Skin of body (tissue), 2 donors: ENCODE results near the gene FIGLA. TPM values are rescaled to one million over a fixed set of nuclear protein-coding genes. Genes with fewer than 3 reads are reported as not detected.

Source experiments
- DNase-seq: peaks from one replicate; lab custom pipeline; 2025; lab: John Stamatoyannopoulos, UW
- total RNA-seq: library from RNA; depleted of rRNA; stranded (reverse); fragments of >200 nt; gene quantifications from one replicate; pipeline ENCODE4 v1.2.3, GENCODE V29; 2014

The FIGLA gene
- total RNA-seq, 1 donor from 2014 or later: not detected

DNA sequence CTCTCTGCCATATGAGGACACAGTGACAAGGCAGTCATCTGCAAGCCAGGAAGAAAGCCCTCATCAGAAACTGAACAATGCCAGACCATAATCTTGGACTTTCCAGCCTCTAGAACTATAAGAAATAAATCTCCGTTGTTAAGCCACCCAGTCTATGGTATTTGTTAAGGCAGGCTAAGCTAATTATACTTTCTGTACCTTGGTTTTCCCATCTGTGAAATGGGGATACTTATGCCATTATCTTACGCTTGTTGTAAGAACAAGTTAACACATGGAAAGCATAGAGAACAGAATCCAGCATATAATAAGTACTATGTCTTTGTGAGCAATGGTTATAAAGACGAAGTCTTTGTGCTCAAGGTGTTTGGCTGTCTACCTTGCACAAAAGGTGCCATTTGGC lies 14.2 kb downstream of the FIGLA start:
- DNase-seq: no peak

DNA sequence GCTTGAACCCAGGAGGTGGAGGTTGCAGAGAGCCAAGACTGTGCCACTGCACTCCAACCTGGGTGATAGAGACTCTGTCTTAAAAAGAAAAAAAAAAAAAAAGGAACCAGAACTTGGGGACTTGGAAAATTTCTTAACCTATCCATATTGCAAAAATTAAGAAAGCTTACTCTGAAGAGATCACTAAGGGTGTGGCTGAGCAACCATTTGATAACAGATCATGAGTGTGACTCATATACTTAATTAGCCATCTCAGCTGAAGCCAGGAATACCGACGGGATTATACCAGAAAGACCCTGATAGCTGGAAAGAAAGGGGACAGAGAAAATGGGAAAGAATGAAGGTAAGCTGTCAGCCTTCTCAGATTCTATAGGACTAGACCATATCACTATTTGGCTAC lies 15.3 kb downstream of the FIGLA start:
- no peak for DNase-seq

DNA sequence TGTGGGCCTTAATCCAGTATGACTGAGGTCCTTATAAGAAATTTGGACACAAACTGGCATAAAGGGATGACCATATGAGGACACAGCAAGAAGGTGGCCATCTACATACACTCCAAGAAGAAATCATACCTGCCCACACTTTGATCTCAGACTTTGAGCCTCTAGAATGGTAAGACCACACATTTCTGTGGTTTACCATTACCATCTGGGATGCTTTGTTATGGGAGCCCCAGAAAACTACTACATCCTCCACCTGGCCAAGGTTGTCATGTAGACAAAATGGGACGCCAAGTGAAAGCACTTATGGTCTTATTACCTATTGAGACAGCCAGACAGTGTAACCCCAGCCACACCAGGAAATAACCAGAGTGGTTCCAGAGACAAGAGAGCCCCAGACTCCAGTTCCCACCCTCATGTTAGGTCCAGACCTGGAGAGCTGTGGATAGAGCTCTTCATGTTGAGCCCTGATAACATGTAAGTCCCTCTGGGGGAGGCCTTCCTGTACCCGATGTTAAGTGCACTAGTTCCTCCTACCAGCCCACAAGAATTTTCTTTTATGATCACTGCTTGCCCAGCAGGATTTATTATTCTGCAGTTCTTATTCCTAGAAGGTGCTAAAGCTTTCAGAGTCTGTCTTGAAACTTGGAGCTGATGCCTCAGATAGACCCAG lies 17.8 kb downstream of the FIGLA start:
- no peak for DNase-seq

DNA sequence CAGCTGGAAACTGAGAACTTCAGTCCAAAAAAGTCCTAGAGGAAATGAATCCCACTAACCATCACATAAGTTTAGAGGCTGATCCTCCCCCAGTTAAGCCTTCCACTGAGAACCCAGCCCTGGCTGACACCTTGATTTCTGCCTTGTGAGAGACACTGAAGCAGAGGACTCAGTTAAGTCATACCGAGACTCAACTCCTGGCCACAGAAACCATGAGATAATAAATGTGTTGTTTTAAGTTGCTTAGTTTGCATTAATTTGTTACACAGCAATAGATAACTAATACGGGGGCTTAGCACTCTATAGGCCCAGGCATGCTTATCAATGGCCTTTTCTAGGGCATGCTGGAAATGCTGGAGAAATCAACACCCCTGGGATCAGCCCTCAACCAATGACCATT lies 19.0 kb downstream of the FIGLA start:
- no peak for DNase-seq

DNA sequence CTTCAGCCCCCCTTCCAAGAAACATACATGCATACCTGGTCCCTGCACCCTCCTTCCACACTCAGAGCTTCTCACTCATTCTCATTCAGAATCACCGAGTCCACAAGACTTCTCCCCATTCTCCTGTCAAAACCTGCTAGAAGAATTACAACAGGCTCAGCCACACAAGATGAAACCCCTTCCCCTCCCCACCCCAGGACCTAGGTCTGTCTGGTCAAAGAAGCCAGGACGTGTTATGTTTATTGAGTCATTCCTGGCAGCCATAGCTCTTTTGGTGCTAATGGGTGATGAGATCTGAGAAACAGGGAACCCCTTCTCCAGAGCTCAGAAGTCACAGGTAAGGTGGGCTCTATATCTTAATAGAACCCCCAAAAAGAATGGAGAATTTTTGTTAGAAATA lies 21.0 kb downstream of the FIGLA start:
- DNase-seq: no peak

DNA sequence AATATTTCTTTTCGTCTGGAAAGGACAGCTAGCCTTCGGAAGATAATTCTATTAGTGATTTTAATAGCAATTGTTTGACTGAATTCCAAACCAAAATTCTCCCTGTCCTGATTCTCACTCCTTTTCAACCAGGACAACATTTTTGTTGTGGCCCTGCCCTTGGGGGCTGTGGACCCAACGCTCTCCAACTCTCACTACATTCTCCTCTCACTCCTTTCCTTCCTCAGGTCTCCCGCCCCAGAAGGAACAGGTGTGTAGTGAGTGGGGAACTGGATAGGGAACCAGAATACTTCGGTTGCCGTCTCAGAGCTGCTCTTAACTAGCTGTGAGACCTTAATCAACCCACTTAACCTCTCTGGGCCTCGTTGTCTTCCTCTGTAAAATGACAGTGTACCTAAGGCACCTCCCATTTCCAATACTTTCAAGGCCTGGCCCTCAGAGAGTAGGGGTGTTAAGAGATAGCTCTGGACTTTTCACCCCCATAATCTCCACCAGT lies 21.8 kb downstream of the FIGLA start:
- no peak for DNase-seq

DNA sequence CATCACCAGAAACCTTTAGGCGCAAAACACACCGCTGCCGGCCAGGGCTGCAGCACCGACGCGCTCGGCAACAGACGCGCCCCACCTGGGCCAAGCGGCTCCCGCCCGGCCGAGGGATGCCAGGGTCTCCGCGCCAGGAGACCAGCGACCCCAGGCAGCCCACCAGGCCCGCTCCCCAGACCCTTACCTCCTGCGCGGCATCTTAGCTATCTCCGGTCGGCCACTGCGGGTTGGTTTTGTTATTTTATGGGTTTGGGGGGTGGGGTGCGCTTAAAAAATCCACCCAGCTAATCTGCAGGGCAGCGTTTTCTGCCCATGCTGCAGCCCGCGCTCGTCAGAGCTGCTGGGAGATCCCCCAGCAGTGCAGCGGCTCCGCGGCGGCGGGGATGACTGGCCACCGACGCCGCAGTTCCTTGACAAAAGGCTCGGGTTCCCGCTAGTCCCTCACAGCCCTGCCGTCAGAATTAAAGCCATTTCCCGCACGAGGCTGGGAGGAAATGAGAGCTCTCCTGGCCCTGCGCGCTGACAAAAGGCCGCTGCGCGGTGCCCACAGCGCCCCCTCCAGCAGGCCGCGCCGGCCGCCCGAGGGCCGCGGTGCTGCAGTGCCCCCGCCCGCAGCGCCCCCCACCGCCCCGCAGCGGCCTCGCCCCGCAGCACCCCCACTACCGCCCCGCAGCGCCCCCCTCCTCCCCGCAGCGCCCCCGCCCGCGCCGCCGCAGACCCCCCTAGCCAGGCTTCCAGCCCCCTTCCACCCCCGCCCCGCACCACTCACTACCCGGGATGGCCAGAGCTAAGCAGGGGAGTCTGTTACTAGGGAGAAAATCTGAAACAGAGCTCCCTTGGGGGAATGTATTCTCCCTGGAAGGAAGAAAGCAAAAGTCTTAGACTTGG lies 22.5 kb downstream of the FIGLA start, which contains the start of gene ADD2:
TSS of gene ADD2 (minus strand) at position 502 of the 891 bp plus-strand sequence. CDS start 61,792 bp downstream, outside the sequence.
- DNase-seq: peak; percentile 19

DNA sequence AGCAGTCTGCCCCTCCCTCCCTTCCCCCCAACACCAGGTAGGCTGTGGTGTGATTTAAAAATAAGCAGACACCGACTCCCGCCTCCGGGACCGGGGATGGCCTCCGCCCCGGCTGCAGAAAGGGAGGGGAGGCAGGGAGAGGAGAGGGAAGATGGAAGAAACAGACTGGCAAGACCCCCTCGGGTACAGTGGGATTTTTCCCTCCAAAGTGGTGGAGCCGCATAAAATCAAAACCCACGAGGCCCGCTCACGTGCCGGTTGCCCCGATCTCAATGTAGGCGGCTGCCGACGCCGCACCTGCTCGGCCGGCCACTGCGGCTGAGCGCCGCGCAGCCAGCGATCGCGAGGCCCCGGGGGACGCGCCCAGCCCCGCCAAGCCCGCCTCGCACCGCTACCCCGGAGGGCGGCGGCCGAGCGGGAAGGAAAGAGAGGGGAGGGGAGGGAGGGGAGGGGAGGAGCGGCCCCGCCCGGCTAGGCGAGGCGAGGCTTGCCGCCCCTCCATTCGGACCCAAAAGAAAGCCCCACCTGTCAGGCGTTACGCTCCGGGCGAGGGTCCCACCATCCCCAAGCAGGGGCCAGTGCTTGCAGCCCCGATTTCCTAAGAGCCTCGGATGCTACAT lies 23.3 kb downstream of the FIGLA start:
- no peak for DNase-seq

DNA sequence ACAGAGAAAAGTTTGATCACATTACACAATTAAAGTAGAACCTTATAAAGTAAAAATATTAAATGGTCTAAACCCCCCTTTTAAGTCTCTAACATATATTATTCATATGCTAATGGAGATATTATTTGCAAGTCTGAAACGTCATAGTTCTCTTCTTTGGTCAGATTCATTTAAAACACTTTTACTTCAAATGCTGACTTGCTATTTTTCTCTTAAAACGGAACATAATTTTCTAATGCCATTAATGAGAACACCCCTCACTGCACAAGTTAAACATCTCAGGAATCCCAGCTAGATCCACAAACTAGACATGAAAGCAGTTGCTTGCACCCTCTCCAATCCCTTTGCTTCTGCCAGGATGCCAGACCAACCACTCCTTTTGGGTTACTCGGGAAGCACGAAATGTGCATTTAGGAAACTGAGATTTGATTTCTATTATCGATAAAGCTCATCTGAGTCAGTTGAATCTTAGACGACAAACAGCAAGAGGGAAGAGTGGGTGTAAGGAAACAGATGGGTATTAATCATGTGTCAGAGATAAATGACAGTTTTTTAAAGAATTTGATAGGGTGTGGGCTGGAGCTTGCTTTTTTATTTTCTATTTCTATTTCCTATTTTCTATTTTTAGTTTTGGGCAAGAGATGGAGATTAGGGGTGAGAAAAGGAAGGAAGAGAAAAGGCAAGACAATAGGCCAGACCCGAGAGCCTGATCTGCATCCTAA lies 23.9 kb downstream of the FIGLA start:
- no peak for DNase-seq

DNA sequence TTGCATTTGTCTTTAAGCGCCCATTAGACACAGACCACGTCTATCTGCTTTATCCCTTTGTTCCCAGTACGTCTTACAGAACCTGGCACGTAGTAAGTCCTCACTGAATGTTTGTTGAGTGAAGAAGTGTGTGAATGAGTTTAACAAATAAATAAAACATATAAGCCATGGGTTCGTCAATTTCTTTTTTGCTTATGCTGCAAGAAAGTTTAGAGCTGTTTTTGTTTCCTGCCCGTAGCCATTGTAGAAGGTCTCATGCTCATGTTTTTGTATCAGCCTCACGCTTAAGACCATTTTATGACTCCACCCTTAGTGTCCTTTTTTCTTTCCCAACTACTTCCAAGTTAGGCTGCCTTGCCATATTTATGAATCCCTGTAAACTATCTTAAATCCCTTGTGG lies 24.9 kb downstream of the FIGLA start:
- DNase-seq: no peak

DNA sequence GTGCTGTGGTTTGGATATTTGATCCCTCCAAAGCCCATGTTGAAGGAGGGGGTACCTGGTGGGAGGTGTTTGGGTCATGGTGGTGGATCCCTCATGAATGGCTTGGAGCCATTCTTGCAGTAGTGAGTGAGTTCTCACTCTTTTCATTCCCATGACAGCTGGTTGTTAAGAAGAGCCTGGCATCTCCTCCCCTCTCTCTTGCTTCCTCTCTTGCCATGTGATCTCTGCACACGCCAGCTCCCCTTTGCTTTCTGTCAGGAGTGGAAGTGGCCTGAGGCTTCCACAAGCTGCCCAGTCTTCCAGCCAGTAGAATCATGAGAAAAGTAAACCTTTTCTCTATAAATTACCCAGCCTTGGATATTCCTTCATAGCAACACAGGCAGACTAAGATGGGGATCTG lies 31.0 kb downstream of the FIGLA start:
- DNase-seq: no peak

DNA sequence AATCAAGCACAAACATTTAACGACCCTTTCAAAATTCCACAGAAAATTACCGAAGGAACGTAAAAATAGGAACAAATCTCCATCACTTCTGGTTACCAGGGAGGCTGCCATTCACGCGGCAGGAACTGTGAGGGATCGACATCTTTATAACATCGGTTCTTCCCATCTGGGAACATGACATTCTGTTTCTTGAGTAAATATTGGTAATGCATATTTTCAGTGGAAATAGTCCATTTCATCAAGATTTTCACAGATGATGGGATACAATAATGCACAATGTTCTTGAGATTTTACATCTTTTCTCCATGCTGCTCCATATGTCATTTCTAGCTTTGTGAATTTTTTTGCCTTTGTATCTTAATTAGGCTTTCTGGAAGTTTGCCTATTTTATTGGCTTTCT lies 32.5 kb downstream of the FIGLA start:
- no peak for DNase-seq

DNA sequence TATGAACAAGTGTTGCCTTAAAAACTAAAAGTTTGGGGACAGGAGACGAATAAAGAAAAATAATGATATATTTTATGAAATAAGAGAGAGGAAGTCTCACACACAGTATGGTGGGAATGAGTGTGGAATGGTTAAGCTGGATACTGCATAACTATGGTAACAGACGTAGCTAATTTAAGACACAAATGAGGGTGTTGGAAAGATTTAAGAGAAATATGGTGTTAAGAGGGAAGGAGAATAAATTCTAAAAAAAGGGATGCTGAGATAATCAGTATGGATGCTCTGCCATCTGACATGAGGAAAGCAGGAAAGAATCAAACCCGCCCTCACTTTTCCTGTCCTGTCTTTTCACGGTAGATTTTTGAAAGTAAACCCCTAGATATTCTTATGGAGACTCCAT lies 33.1 kb downstream of the FIGLA start:
- DNase-seq: no peak

DNA sequence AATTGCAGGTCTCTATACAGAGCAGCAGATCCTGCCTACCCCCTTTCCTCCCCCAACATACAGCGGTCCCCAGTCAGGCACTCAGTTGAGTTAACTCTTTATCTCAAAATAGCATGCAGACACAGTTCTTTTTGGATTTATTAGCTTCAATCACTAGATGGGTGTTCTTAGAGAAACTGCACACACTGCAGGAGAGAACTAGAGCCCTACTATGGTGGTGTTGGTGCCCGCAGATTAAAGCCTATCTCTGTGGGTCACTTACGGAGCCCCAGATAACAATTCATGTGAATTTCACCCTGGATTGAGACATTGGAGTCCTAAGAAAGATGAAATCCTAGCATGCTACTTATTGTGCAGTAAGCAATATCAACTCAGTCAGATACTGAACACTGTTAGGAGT lies 34.3 kb downstream of the FIGLA start:
- DNase-seq: no peak

DNA sequence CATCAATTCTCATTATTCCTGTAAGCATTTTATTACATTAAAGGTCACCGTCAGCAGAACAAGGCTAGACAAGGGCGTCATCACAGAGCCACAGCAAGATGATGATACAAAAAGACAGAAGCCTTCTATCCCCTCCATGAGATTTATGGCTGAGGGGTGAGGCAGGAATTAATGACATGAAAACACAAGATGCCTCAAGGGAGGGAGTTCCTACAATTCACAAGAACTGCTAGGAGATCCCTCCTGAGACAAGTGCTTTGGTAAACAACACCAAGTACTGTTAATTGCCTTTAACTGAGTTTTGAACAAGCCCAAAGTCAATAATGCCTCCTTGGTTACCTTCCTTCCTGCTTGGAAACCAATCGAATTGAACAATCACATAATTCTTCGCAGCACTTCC lies 36.5 kb downstream of the FIGLA start:
- no peak for DNase-seq

DNA sequence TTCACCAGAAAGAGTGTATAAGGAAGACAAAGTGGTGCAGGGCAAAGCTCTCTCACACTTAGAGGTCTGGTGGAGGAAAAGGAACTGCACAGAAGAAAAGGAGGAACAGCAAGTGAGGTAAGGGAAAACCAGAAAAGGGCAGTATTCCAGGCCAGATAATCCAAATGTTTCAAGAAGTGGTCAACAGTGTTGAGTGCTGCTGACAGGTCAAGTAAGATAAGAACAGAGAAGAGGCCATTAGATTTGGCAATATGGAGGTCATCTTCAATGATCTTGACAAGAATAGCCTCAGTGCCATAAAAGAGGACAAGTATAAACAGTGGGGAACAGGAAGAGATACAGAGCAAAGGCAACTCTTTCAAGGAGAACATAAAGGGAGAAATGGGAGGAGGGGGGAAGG lies 37.4 kb downstream of the FIGLA start:
- DNase-seq: no peak

DNA sequence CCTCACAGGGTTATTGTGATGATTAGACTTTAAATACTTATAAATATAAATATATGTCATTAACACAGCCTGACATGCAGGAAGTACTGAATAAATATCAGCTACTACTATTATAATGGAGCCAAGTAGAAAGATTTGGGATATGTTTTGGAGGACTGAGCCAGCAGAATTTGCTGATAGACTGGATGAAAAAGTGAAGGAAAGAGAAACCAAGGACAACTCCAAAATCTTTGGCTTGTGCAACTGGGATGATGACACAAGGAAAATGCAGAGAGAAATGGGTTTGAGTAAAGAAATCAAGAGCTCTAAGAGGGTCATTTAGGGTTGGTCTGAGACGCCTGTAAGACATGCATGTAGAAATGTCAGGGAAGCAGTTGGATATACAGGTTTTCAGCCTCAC lies 38.0 kb downstream of the FIGLA start:
- DNase-seq: no peak

DNA sequence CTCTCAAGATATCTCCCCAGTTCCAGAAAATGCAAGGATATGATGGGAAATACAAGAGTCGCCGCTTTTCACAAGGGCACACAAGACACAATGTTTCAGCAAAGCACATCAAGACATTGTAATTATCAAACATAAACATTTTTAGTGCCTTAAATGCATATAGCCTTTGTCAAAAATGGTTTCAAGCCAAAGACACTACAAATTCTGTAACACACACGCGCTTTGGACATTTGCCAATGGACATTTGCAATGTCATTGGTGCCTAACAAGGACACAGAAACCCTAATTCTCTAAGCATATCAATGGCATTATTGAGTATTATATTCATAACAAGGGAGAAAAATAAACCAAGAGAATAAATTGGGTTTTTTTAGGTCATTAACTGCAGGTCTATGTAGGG lies 38.6 kb downstream of the FIGLA start:
- no peak for DNase-seq

DNA sequence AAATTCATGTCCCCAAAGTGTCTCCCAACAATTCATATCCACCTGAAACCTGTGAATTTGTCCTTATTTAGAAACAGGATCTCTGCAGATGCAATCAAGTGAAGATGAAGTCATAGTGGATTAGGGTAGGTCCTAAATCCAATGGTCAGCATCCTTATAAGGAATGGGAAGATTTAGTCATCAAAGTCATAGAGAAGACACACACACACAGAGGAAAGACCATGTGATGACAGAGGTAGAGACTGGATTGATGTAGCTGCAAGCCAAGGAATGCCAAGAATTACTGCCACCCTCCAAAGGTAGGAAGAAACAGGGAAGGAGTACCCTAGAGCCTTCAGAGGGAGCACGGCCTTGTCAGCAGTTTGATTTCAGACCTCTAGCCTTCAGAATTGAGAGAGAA lies 40.1 kb downstream of the FIGLA start:
- DNase-seq: no peak

DNA sequence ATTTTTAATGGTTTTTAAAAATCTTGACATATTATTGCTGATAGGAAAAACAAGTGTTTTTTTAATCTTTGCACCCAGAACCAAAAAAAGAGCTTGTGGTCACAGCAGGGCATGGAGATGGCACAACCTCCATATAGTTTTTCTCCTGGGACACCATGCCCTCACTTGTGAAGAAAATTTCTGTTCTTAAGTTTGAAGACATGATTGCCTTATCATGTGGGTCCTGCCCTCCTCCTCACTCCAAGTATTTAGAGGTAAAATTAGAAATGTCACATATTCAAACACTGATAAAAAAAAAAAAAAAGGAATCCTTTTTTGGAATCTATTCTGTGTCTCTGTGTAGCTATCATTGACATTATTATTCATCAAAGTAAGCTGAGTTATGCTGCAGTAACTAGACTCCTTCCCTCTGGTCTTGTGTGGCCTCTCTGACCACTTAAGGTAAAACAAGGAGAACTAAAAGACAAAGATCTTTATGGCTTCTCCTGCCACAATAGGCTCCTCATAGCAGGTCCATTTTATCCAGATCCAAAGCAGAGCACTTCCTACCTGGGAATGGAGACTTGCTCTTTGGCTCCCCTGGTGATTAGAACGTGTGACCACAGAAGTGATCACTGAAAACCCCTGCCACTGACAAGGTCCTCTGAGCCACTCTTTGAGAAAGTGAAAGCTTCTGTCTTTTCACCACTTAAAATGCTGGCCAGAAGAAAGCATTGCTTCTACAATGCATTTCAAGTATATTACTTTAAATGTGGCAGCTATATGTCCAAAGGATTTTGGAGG lies 42.2 kb downstream of the FIGLA start:
- no peak for DNase-seq

DNA sequence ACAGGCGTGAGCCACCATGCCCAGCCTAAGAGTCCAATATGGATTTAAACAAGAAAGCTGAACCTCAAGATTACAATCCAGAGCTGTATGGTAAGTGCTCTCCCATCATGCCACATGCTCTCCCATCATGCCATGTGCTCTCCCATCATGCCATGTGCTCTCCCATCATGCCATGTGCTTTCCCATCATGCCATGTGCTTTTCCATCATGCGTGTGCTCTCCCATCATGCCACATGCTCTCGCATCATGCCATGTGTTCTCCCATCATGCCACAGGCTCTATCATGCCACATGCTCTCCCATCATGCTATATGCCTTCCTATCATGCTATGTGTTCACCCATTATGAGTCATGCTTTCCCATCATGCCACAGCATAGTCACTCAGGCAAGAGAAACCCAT lies 43.2 kb downstream of the FIGLA start:
- DNase-seq: no peak
